NCI-H2171 treated with DMSO at 0.1 percent for 48 hours (cell line): ENCODE data around the gene GPRC5C.

Experiments
- DNase-seq: peaks from one replicate; lab custom pipeline; 2025; lab: John Stamatoyannopoulos, UW

The GPRC5C gene, protein sequence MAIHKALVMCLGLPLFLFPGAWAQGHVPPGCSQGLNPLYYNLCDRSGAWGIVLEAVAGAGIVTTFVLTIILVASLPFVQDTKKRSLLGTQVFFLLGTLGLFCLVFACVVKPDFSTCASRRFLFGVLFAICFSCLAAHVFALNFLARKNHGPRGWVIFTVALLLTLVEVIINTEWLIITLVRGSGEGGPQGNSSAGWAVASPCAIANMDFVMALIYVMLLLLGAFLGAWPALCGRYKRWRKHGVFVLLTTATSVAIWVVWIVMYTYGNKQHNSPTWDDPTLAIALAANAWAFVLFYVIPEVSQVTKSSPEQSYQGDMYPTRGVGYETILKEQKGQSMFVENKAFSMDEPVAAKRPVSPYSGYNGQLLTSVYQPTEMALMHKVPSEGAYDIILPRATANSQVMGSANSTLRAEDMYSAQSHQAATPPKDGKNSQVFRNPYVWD

DNA sequence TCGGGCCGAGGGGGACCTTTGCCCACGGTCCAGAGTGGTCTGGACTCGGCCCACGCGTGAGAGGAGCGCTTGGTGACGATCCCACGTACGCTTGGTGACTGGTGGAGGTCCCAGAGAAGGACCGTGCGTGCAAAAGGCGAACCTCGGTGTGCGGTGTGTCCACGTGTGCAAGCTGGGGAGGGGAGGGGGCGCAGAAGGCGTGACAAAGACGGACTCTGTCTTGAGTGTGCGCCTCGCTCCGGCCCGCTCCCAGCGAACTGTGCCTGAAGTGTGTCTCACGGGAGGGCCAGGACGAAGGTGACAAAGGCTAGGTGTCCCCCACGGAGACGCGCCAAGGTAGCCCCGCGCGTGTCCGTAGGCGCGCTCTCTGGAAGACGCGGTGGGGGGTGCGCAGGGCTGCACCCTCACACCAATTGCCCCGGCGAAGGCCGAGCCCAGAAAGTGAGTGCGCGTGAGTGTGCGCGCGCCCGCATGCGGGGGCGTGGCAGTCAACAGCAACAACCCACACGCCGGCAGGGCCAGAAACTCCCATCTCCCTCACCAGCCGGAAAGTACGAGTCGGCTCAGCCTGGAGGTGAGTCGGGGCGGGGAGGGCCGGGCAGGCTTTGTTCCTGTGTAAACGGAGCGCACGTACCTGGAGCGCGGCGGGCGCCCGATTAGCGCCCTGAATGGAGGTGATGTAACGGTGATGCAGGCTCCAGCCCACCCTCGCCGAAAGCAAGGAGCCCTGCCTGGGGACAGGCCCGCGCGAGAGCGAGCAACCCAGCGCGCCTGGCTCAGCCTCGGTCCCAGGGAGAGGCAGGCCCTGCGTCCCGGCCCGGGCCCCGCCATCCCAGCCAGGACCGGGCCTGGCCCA is at the start of gene GPRC5C:
GPRC5C (plus strand) TSS at position 521 of the 856 bp plus-strand sequence. CDS start 7,689 bp downstream, outside the sequence.
- DNase-seq, result peak; percentile 88

DNA sequence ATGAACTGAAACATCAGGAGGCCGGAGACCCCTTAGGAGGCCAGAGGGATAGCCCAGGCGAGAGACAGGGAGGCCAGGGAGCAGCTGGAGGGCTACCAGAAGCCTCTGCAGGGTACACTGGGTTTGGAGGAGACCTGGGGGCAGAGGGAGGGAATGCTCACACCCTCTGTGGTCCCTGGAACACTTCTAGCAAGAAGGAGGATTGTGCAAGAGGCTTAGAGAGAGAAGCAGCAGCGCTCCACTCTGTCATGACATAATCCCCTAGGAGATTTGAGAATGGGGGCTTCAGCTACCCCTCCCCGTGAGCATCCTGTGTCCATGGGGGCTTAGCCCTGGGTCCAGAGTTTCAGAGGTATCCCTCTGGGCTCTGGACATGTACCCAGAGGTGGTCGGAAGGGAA is 48.7 kb upstream of the GPRC5C start:
- no peak for DNase-seq

DNA sequence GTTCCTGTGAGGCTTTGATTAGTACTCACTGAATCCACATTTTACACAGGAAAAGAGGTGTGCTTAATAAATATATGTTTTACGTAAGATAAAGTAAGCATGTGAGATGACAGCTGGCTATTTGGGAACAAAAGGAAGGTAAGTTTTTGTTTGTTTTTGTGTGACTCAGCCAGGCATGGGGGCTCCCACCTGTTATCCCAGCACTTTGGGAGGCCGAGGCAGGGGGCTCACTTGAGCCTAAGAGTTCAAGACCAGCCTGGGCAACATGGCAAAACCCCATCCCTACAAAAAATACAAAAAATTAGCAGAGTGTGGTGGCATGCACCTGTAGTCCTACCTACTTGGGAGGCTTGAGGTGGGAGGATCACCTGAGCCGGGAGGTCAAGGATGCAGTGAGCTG is 46.7 kb upstream of the GPRC5C start:
- peak; percentile 13 for DNase-seq

DNA sequence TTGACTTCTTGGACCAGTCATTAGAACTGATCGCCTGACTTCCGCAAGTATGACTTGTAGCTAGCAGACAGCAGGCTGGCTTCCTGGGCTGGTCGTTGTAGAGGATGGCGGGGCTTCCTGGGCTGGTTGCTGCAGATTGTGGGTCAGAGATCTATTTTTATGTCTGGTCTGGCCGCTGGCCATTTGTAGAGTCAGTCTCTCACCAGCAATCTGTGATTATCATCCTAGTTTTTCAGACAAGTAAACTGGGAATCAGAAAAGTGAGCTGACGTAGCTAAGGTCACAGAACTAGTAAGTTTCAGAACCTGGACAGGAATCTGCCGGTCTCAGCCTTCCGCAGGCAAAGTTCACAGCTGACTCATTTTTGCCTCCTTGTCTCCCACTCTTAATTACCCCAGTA is 45.5 kb upstream of the GPRC5C start:
- DNase-seq, result no peak

DNA sequence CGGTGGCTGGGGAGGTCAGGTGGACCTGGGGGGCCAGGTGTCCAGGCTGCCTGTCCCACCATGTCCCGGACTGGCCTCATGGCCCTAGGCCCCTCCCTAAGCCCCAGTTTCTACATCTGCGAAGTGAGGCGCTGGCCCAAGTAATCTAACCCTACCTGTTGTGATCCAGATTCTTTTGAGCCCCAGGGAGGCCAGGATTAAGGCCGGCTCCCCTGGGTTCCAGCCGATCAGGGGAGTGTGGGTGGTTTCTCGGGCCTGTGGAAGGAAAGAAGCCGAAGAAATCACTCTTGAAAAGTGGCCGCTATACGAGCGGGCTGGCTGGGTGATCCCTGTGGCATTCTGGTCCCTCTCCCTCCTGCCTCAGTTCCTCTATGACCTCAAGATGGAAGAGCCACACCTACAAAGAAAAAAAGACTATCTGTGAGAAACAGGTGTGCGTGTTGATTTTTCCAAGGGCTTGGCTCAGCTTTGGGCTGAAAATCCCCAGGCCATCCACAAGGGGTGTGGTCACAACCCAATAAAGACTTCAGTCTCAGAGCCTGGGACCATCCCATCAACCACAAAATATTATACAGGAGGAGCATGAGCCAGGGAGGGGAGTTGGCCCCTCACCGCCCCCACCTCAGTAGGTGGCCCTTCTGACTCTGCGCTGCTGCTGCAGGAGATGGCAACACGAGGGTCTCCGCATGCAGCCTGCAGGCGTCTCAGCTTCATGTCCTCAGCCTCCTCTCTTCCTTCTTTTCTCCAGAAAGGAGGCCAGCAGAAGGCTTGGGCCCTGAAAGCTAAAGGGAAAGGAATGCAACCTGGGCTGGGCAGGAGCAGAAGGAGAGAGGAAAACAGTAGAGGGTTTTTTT is 44.3 kb upstream of the GPRC5C start:
- no peak for DNase-seq

DNA sequence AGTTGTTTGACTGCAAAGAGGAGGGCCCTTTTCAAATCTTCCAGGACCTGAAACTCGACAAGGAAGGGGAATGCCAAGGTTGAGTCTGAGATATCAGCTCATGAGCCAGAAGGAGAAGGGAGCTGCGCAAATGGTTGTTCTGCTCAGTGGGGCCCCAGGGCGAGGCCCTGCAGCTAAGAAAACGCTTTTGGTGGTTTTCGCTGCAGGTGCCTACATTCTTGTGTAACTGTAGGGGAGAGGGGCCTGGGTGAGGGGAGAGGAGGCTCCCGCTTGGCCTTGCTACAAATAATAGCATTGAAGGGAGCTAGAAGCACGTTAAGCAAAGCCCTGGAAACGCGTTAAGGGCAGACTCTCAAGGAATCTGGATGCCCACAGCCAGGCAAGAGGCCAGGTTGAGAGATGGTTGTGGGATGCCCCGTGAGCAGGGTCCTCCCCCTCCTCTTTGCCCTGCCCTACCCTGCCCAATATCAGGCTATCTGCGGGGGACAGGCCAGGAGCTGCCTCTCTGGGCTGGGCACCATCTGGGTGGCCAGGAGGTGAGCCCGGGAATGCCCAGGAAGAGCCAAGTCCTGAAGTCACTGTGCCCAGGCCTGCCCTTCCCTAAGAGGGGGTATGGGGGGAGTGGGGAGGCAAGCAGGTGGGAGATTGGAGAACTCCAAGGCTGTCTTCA is 42.7 kb upstream of the GPRC5C start:
- DNase-seq, result no peak

DNA sequence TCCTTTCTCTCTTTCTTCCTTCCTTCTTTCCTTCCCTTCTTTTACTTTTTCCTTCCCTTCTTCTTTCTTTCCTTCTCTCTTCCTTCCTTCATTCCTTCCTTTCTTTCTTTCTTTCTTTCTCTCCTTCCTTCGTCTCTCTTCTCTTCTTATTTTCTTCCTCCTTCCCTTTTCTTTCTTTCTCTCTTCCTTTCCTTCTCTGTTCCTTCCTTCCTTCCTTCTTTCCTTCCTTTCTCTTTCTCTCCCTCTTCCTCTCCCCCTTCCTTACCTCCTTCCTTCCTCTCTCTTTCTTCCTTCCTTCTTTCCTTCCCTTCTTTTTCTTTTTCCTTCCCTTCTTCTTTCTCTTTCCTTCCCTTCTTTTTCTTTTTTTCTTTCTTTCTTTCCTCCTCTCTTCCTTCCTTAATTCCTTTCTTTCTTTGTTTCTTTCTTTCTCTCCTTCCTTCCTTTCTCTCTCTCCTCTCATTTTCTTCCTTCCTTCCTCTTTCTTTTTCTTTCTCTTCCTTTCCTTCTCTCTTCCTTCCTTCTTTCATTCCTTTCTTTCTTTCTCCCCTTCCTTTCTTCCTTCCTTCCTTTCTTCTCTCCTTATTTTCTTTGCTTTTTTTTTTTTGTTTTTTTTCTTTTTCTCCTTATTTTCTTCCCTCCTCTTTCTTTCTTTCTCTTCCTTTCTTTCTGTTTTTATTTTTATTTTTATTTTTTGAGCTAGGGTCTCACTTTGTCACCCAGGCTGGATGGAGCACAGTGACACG is 41.8 kb upstream of the GPRC5C start:
- DNase-seq, result no peak

DNA sequence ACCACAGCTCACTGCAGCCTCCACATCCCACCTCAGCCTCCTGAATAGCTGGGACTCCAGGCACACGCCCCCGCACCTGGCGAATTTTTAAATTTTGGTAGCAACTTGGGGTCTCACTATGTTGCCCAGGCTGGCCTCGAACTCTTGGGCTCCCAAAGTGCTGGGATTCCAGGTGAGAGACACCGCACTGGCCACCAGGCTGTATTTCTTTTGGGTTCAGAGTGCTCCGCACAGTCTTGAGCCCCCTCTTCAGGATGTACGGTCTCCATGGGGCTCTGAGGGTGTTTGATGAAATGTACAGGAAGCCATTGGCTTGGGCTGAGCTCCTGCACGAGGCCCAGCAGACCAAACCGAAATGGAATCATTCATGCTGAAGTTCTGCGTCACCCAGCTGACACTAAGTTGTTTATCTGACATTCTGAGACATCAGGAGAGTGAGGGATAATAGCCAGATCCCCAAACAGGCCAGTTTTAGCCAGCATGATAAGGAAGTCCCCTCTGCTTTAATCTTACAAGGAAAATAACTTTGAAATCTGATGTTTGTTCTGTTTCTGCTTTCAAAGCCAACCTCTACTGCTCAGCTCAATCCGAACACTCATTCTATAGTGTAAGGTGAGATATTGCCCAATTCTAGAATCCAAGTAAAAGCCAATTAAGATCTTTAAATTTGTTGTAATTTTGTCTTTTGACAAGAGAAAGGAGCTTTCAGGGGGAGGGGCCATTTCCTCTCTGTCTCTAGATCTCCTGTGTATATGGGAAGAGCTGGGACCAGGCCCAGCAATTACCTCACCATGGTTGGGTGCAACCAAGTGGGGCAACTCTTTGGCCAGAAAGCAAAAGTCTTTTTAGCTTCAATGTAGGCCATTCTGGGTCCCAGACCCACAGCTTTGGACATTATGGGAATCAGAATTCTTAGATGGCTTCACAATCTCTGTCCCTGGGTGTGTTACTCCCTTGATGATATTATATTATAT is 40.9 kb upstream of the GPRC5C start:
- DNase-seq, result no peak

DNA sequence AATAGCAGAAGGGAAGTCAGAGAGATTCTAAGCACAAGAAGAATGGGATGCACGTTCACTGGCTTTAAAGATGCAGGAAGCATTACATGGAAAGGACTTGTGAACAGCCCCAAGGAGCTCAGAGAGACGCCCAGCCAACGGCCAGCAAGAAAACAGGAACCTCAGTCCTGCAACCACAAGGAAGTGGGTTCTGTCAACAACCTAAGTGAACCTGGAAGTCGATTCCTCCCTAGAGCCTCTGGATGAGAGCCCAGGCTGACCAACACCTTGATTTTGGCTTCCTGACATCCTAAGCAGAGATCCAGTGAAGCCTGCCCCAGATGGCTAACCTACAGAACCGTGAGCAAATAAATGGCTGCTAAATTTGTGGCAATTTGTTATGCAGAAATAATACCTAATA is 40.1 kb upstream of the GPRC5C start:
- DNase-seq, result no peak

DNA sequence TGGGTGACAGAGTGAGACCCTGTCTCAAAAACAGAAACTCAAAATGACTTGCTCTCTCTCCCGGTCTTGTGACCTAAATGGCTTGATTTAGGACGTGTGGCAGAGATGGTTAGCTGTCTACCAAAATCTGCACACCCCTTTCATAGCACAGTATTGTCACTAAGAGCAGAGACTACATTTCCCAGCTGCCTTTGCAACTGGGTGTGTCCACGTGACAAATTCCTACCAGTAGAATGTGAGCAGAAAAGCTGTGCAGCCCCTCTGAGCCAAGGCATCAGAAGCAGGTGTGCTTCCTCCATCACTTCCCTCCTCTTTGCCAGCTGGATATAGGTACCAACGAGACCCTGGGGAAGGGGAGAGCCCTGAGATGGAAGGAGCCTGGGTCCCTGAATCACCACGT is 39.0 kb upstream of the GPRC5C start:
- DNase-seq, result peak; percentile 81

DNA sequence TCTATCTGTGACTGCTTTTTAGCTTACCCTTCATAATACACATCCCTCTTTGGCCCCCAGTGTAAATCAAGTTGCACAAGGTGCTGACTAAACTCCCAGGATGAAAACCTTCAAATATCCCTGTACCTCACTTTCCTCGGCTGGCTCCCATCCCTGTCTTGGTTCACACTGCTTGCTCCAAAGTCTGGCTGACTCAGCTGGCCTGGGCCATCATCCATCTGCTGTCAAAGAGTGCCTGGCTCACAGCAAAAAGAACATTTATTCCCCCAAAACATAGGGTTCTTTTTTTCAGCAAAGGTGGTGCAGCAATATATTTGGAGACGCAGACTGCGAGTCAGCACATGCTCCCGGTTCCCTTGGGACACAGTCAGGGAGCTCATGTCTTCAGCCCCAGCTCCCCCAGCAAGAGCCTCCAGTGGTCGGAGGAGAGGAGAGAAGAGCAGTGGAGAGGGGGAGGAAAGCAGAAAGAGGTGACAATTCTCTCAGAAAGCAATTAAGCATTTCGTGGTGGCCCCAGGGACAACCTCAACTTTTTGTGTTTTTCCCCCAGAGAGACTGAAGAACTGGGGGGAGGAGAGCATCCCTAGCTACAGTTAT is 38.4 kb upstream of the GPRC5C start:
- peak; percentile 72 for DNase-seq

DNA sequence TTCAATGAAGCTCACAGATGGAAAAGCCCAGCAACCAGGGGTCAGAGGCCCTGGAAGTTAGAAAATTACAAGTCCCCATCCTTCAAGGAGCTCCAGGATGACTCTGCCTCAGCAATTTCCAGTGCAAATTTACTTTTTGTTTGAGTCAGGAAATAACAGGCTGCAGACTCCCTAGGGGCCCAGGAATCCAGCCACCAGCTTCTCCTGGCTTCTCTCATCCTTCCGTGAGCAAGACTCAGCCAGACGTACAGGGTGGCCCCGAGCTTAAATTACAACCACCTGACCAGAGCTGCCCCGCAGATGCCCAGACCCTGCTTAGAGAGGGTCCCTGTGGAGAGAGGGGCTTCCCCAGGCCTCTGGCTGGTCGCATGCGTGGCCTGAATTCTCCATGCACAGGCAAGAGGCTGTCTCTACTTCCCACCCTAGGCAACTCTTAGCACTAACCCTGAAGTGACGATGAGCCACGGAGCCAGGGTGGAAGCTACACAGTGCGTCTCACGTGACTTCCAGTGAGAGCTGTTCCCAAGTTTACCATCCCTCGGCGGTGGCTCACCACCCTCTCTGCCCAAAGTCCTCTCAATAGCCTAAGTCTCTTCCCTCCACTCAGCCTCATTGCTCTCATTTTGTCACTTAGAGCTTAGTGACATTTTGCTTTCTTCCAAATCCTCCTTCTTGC is 37.5 kb upstream of the GPRC5C start:
- DNase-seq, result no peak

DNA sequence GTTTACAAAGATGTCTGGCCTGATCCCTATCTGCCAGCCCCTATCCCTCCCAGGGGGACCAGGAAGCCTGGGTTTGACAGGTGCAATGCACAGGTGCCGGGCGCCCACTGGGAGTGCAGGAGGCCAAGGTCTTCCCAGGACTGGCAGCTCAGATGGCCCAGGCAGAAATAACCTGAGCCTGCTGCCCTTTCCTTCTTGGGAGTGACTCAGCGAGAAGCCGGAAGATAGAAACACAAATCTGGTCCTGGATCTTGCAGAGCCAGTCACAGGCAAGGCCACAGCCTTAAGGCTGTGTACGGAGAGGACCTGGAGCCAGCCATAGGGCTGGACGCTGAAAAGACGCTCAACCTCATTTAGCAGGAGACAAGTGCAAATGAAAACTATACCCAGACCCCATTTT is 36.9 kb upstream of the GPRC5C start:
- DNase-seq, result peak; percentile 66

DNA sequence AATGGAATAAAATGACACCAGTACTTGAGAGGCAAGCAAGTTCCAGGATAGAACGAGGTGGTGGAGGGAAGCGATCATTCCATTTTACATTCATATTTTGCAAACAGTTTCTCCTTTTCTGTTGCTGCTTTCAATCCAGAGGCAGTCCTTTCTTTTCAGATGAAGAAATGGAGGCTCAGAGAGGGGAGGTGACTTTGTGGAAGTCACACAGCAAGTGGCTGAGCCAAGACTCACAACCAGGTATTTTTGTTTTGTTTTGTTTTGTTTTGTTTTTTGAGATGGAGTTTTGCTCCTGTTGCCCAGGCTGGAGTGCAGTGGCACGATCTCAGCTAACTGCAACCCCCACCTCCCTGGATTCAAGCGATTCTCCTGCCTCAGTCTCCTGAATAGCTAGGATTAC is 35.3 kb upstream of the GPRC5C start:
- no peak for DNase-seq

DNA sequence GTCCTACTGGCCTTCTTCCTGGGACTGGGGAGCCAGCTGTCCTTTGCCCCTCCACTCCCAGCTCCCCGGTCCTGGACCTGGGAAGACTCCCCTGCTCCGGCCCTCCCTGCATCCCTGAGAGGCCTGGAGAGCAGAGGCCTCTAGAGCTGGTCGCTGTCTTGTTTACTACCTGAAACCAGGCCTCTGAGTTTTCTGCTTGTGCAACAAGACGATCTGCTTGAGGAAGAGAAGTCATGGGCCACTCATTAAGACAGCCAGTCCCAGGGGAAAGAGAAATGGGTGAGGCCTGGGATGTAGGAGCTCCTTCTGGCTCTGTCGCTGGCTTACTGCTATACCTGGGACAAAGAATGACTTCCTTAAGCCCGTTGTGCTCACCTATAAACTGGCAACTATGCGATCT is 29.8 kb upstream of the GPRC5C start:
- no peak for DNase-seq

DNA sequence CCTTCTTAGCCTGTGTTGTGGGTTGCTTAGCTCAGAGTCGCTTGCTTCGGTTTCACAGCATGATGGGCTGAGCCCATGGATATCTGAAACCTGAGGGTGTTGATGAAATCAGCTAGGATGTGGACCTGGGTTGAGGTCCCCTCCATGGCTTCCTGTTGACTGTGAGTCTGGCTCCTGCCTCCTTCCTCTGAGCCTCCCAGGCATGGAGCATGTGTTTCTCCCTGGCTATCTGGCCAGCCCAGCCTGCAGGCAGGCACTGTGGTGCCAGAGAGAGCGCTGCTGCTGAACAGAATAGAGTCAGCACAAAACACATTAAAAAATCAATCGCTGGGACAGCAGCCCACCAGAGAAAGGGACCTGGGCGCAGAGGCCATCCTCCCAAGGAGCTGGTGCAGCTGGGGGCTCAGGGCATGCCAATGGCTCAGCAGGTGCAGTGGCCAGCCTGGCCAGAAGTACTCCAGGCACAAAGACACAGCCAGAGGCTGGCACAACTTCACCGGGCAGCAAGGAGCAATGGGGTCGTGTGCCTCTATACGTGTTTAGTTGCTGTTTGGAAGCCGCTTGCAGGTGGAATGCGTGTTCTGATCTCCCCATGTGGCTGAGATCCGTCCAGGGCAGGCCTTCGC is 28.3 kb upstream of the GPRC5C start:
- no peak for DNase-seq

DNA sequence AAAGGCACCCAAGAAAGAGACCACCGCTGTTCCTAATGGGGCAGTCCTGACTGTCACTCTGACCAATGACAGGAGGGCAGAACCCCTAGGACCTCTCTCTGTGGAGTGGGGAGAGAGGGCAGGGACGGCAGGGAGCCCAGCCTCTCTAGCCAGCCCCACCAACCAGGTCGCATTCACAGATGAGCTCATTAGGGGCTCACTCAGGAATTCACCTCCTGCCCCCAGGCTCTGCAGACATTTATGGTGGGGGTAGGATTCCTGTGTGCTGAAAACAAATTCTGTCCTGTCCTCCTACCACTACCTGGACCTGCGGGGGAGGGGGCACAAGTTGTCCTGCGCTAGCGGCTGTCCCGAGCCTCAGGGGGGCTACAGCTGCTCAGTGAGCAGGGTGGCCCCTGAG is 27.7 kb upstream of the GPRC5C start:
- DNase-seq, result no peak

DNA sequence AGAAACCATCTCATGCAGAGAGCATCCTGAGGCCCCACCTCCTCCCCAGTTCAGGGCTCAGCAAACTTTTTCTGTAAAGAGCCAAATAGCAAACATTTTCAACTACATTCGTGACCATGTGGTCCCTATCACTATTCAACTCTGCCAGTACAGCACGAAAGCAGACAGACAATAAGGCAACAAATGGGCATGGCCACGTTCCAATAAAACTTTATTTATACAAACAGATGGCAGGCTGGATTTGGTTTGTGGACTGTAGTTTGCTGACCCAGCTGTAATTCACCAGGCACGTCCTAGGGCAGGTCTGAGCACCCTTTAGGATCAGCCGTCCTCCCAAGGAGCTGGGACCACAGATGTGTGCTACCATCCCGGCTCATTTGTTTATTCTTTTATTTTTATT is 27.1 kb upstream of the GPRC5C start:
- DNase-seq, result no peak
